Aorta (tissue), 5 donors: ENCODE measurements around the gene CDH23. TPM values are rescaled to one million over a fixed set of nuclear protein-coding genes. Genes with fewer than 3 reads are reported as not detected.

Source experiments
- ATAC-seq: fragments of 200-7000 bp; cut with Tn5 transposase; one replicate; pipeline ENCODE4 v1.9.1; 2022; ENCODE audit warnings: moderate library complexity; ENCODE audit not compliant: low FRiP score
- DNase-seq, 2 donors: peaks; one replicate each; pipeline ENCODE4 v3.0.0-alpha.2; 2020
- H3K27ac ChIP-seq, 2 donors: one replicate each; pipeline ENCODE4 v1.5.1; 2013; ENCODE audit warnings: low read length in 2 of 2, mild to moderate bottlenecking in 2 of 2, moderate library complexity in 2 of 2, control low read depth in 1 of 2, inconsistent platforms in 1 of 2, low read depth in 1 of 2
- H3K27me3 ChIP-seq, 2 donors: one replicate each; pipeline ENCODE4 v1.6.1; 2013; ENCODE audit warnings: control low read depth in 1 of 2, low read length in 1 of 2, mild to moderate bottlenecking in 1 of 2, moderate library complexity in 1 of 2; ENCODE audit not compliant: insufficient read depth in 2 of 2, control insufficient read depth in 1 of 2
- H3K36me3 ChIP-seq, 2 donors: one replicate each; pipeline ENCODE4 v1.6.1; 2013; ENCODE audit warnings: control low read depth in 1 of 2, low read length in 1 of 2, mild to moderate bottlenecking in 1 of 2; ENCODE audit not compliant: insufficient read depth in 2 of 2, control insufficient read depth in 1 of 2
- H3K4me1 ChIP-seq, 2 donors: one replicate each; pipeline ENCODE4 v1.6.1; 2013; ENCODE audit warnings: low read length in 2 of 2, control low read depth in 1 of 2, mild to moderate bottlenecking in 1 of 2, moderate library complexity in 1 of 2; ENCODE audit not compliant: insufficient read depth in 2 of 2, control insufficient read depth in 1 of 2
- H3K4me3 ChIP-seq, 2 donors: one replicate each; pipeline ENCODE4 v1.5.1; 2013; ENCODE audit warnings: low read length in 2 of 2, control low read depth in 1 of 2, mild to moderate bottlenecking in 1 of 2
- H3K9me3 ChIP-seq: one replicate; pipeline ENCODE4 v1.6.1; 2013; ENCODE audit warnings: mild to moderate bottlenecking, low read length; ENCODE audit not compliant: control insufficient read depth
- WGBS, 2 donors: extraction: QIAGEN DNeasy Blood & Tissue Kit; methylation state at CpG; one replicate each; pipeline ENCODE4 v1.1.7; 2013; 5-methylcytosine and 5-hydroxymethylcytosine counted together
- intact Hi-C, 2 donors: fragments of 100-400 bp; cut with DNase I; formaldehyde crosslinking; loops; one replicate each; pipeline versions ENCODE4 v1.14.2 to v1.15.0; 2022
- polyA plus RNA-seq, 2 donors: library from polyadenylated mRNA; stranded (reverse); fragments of 200-250 nt; gene quantifications; one replicate each; pipeline ENCODE4 v1.2.3, GENCODE V29; 2013
- total RNA-seq, 2 donors: library from RNA; stranded (reverse); fragmentation: NEBNext Ultra II Directional; extraction: Animal tissue kit (Norgen Biotek cat#: 25700); gene quantifications; one replicate each; pipeline ENCODE4 v1.2.1, GENCODE V29; 2021
- donor health status: healthy with polysubstance abuse.
- donor health status: Bipolar disorder and iron deficiency.
- donor health status: DM: no; HTN: no; CAD: no.
- donor health status: DM: no; HTN: no; CAD: no.
- donor health status: DM: yes; HTN: yes; CAD: no.

Gene CDH23
- total and polyA plus RNA-seq, 4 donors: 0.50 to 16.6 (median 7.3) TPM

DNA sequence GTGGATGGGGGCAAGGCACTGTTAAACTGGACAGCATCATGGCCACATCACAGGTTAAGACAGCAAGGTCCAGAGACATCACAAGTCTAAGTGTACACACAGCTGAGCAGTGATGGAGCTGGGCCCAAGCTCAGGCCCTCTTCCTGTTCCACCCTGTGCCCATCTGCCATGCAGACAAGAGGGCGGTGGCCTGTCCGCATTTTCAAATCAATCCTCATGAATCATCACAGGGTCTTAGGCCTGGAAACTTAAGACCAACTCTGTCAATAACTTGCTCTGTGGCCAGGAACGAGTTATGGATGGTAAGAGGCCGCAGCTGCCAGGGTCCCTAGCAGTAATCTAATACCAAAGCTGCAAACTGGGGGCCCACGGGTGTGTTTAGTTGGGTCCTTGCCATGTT, 319.7 kb downstream of the CDH23 start:
- Histone ChIP-seq H3K4me3 (no peak overlapping the region), H3K27ac (no peak overlapping the region), H3K4me1 (no peaks in the 10 kb centered on the region), H3K36me3 (no peaks in the 10 kb centered on the region), H3K9me3 (no peaks in the 10 kb centered on the region), H3K27me3 (no peaks in the 10 kb centered on the region)
- ATAC-seq: no peak
- 89 to 90% methylated on average over 5 of the region's 5 CpGs for WGBS, 2 donors
- intact Hi-C loops: no loop called here
- no peak for DNase-seq

DNA sequence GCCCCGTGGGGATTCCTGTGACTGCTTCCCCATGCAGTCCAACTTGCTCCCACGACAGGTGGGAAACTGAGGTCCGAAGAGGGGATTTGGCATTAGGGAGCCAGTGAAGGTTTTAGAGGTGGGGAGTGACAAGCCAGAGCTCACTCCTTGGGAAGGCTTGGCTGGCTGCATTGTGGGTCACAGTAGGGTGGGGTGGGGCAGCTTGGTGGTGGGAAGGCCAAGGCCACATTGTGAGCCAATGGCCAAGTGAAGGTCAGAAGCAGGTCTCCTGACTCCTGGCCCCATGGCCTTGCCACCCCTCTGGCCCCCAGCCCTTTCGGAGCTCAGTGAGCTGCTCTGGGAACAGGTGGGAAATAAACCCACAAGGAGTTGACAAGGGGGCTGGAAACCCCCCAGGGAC, 320.3 kb downstream of the CDH23 start:
- ATAC-seq: no peak
- intact Hi-C loops: no loop called here
- Histone ChIP-seq H3K4me3 (no peak overlapping the region), H3K9me3 (no peaks in the 10 kb centered on the region), H3K27ac (no peak overlapping the region), H3K36me3 (no peaks in the 10 kb centered on the region), H3K27me3 (no peaks in the 10 kb centered on the region), H3K4me1 (no peaks in the 10 kb centered on the region)
- 92 to 93% methylated on average over 4 of the region's 4 CpGs for WGBS, 2 donors
- no peak for DNase-seq

DNA sequence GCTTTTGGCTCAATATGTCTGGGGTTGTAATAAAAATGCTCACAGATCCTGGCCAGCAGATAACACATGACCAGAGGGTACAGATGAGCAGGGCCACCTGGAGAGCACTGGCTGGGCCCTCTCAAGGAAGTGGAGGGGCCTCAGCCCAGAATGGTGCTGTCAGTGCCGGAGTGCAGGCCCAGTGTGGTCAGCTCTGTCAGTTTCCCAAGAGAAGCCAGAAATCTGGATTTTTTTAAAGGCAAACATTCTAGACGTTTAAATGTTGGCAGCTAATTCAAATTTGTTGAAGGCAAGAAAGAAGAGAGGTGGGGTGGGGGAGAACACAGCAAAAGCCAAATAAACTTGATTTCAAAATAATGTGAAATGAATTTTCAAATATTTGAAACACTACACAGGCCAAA, 320.8 kb downstream of the CDH23 start:
- no peaks in the 10 kb centered on the region for H3K4me1 ChIP-seq
- no peak overlapping the region for H3K27ac ChIP-seq
- H3K4me3 ChIP-seq: no peak overlapping the region
- no peaks in the 10 kb centered on the region for H3K36me3 ChIP-seq
- no peak for DNase-seq
- intact Hi-C loops: no loop called here
- no peaks in the 10 kb centered on the region for H3K27me3 ChIP-seq
- 9 to 13% methylated on average over 2 of the region's 2 CpGs for WGBS, 2 donors
- H3K9me3 ChIP-seq: no peaks in the 10 kb centered on the region
- ATAC-seq: no peak

DNA sequence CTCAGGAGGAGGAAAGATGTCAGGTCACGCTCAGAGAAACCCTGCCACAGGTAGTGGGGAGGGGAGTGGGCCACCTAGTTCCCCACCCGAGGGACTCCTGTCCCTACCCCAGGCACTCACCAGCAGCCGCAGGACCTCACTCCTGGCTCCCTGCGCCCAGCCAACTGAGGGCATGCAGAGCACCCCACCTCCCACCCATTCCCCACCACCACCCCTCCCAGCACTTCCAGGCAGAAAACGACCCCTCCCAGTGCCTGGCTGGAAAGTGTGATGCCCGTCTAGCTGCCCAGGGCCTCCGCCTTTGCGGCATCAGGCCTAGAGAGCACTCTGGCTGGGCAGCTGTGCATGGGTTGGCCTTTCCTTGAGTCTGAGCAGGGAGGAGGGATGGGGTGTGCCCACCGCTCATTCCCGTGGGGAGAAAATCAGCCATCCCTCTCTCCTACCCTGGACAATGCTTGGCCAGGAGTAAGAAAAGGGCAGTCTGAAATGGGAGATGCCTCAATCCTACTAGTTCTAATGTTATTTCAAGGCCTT, 321.5 kb downstream of the CDH23 start:
- intact Hi-C loops: no loop called here
- Histone ChIP-seq H3K4me1 (no peaks in the 10 kb centered on the region), H3K4me3 (no peak overlapping the region), H3K27ac (no peak overlapping the region), H3K9me3 (no peaks in the 10 kb centered on the region), H3K36me3 (no peaks in the 10 kb centered on the region), H3K27me3 (no peaks in the 10 kb centered on the region)
- DNase-seq (peak in 1 of 2 donors; percentile 46), ATAC-seq (no peak)
- WGBS, 2 donors: 61 to 63% methylated on average over 10 of the region's 10 CpGs

DNA sequence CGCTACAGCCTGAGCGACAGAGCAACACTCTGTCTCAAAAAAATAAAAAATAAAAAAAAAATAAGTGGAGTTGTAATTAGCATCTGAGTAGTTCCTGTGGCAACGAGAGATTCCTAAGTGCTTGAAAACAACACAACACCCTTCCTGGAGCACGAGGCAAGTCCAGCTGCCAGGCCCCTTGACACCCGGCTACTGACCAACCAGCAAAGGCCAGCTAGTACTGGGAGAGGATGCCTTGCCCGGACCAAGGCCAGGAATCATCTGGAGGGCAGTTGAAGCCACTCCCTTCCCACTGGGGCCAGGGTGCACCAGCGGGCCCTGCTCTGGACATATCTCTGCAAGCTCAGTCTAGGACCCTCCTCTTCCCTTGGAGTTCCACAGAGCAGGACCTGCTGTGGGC, 322.3 kb downstream of the CDH23 start:
- Histone ChIP-seq H3K27ac (no peak overlapping the region), H3K9me3 (no peaks in the 10 kb centered on the region), H3K36me3 (no peaks in the 10 kb centered on the region), H3K27me3 (no peaks in the 10 kb centered on the region), H3K4me1 (no peaks in the 10 kb centered on the region), H3K4me3 (no peak overlapping the region)
- ATAC-seq: peak; percentile 70
- WGBS, 2 donors: 89 to 90% methylated on average over 7 of the region's 7 CpGs
- DNase-seq: peak in 1 of 2 donors; percentile 61
- intact Hi-C loops: no loop called here

DNA sequence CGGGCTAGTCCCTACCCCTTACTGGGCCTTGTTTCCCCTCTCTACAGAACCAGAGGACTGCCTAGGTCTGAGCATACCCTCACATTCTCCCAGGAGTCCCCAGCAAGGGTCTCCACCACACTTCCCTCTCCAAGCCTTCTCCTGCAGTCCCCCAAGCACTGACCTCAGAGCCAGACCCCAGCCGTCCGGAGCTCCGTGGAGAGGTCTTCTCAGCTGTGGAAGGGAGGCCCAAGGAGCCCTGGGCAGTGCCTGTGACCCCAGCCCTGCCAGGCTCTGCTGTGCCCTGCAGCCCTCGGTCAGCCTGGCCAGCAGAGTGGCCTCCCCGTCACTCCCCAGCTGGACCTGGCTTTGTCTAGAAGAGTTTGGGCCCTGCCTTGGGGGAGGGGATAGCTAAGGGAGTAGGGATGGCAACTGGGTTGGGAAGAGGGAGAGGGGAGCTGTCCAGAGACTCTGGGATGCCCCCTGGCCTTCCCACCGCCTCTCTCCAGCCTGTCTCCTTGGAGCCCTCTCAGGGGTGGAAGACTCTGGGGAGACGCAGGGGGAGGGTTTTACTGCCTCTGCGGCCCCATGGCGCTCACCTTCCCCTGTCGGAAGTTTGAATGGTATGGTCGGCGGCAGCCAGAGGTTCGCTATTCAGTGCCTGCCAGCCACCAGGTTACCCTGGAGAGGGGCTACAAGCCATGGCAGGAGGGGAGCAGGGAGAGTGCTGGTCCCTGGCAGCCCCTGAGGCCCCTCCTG, 322.9 kb downstream of the CDH23 start, which contains the start of gene C10orf105:
Gene C10orf105 (minus strand): TSS at position 315 of the 738 bp plus-strand sequence. CDS start 3,441 bp downstream, outside the sequence.
- intact Hi-C loops: no loop called here
- H3K4me3 ChIP-seq: no peak within 1 kb of the TSS
- no peaks in the 10 kb centered on the region for H3K27me3 ChIP-seq
- DNase-seq (peak in 1 of 2 donors; percentile 43), ATAC-seq (peak; percentile 8)
- H3K9me3 ChIP-seq: no peaks in the 10 kb centered on the region
- no peaks in the 10 kb centered on the region for H3K4me1 ChIP-seq
- H3K27ac ChIP-seq: no peak within 1 kb of the TSS
- H3K36me3 ChIP-seq: no peaks in the 10 kb centered on the region
- WGBS, 2 donors: 93 to 94% methylated on average over 14 of the region's 14 CpGs

DNA sequence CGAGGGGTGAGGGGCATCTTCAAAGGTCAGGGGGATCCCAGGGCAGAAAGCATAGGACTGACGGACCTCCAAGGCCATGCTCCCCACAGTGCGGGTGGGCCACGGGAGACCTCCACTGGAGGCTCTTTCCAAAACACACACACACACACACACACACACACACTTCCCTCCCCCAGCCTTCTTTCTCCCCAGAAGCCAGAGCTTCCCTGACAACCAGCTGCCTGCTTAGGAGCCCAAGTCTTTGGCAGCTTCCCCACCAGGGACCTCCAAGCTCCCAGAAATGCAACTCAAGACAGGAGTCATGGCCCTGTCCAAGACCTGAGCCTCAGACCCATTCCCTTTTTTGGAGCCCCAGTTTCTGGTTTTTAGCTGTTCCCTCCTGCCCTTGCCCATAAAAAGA, 323.6 kb downstream of the CDH23 start:
- Histone ChIP-seq H3K4me3 (no peak overlapping the region), H3K27ac (no peak overlapping the region), H3K36me3 (no peaks in the 10 kb centered on the region), H3K9me3 (no peaks in the 10 kb centered on the region), H3K4me1 (no peaks in the 10 kb centered on the region), H3K27me3 (no peaks in the 10 kb centered on the region)
- DNase-seq: no peak
- no peak for ATAC-seq
- intact Hi-C loops: no loop called here
- 82 to 91% methylated on average over 4 of the region's 4 CpGs for WGBS, 2 donors

DNA sequence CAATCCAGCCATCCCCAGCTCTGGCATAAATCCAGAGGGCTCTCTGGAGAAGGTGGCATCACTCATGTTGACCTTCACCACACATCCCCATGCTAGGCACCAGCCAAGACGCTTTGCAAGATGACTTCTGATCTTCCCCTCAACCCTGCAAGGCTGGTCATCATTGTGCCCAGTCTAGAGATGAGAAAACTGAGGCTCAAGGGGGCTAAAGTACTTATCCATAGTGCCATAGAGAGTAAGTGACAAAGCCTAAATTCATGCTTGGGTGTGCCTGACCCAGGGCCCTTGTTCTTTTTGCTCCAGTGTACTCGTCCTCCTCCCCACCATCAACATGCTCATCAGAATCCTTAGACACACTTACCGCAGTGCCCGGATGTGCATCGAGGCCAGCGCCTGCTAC, 324.6 kb downstream of the CDH23 start:
- WGBS, 2 donors: 96 to 98% methylated on average over 6 of the region's 6 CpGs
- ATAC-seq: no peak

DNA sequence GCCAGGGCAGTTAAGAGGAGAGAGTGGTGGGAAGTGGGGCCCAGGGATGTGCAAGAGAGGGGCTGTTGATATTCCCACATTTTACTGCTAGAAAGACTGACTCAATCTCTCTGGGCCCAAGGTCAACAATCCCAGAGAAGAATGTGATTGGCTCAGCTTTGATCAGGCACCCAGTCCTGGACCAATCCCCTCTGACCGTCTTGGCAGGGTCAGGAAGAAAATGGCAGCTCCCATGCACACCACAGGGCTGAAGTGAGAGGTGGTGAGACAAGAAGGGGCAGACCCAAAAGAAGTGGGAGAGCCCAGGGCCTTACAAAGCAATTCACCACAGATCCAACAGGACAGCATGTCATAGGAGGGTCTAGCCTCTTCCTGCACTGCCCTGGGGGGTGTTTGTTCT, 326.1 kb downstream of the CDH23 start:
- Histone ChIP-seq H3K4me3 (no peak overlapping the region), H3K27me3 (no peaks in the 10 kb centered on the region), H3K36me3 (no peaks in the 10 kb centered on the region), H3K9me3 (no peaks in the 10 kb centered on the region), H3K4me1 (no peaks in the 10 kb centered on the region), H3K27ac (no peak overlapping the region)
- DNase-seq: no peak
- ATAC-seq: no peak
- intact Hi-C loops: no loop called here
- whole genome bisulfite sequencing, 2 donors: 85 to 91% methylated on average over 1 of the region's 1 CpG

More for the DNA sequence above, 324.6 kb downstream of the CDH23 start:
- Histone ChIP-seq H3K9me3 (no peaks in the 10 kb centered on the region), H3K27me3 (no peaks in the 10 kb centered on the region), H3K27ac (no peak overlapping the region), H3K4me3 (no peak overlapping the region), H3K4me1 (no peaks in the 10 kb centered on the region), H3K36me3 (no peaks in the 10 kb centered on the region)
- intact Hi-C loops: no loop called here
- no peak for DNase-seq
